ENCODE data around the gene DGCR6.

- no peak for TF ChIP-seq SP1 (IDR thresholded peaks at IDR 0.05)
- no peak for TF ChIP-seq BHLHE40 (IDR thresholded peaks at IDR 0.05; ENCODE audit: borderline replicate concordance)
- TF ChIP-seq TARDBP (IDR thresholded peaks at IDR 0.05), result no peak
Measured at GRCh38 chr22:18906896-18907295, 776 bp downstream of the DGCR6 start.
